PC-9 (cell line): ENCODE results near the gene CFHR2. TPM values are rescaled to one million over a fixed set of nuclear protein-coding genes. Genes with fewer than 3 reads are reported as not detected.
"Not testable (repeated sequence)": the region's sequence is repeated elsewhere in the genome, so short reads cannot be mapped to it uniquely, and the experiment has no call there.

Source experiments
- BruUV-seq: library from RNA; stranded (reverse); fragments of 400-500 nt; replicated peaks from 2 replicates; lab custom pipeline; 2021; lab: Mats Ljungman, UMichigan
- CTCF ChIA-PET: fragments of 300-600 bp; sonication (Branson Sonifier 250); formaldehyde crosslinking; loops from one replicate; lab custom pipeline; 2022; ENCODE audit warnings: antibody characterized with exemption; lab: Charles Lee
- POLR2A ChIA-PET: fragments of 300-600 bp; sonication (Branson Sonifier 250); formaldehyde crosslinking; loops from one replicate; lab custom pipeline; 2022; ENCODE audit warnings: antibody characterized with exemption; ENCODE audit not compliant: unreplicated experiment; lab: Charles Lee
- DNase-seq, 2 experiments: peaks; one replicate each; pipeline versions ENCODE4 v3.0.0 to v3.0.0-alpha.2; 2015 to 2022; ENCODE audit warnings: mixed read lengths in 1 of 2
- H2AFZ ChIP-seq: fragments of 200-600 bp; sonication (generic); 2 replicates; pipeline ENCODE4 v1.8.1; 2017; ENCODE audit warnings: antibody characterized with exemption
- H3F3A ChIP-seq: fragments of 200-600 bp; sonication (generic); 2 replicates; pipeline ENCODE4 v1.8.1; 2017; ENCODE audit warnings: antibody characterized with exemption, mild to moderate bottlenecking, low read depth; ENCODE audit not compliant: insufficient read depth
- H3K27ac ChIP-seq: fragments of 200-600 bp; sonication (generic); 2 replicates; pipeline ENCODE4 v1.6.1; 2016; ENCODE audit warnings: mixed run types
- H3K27me3 ChIP-seq: fragments of 200-600 bp; sonication (generic); 2 replicates; pipeline ENCODE4 v1.6.1; 2016; ENCODE audit warnings: low read depth, mixed run types; ENCODE audit not compliant: insufficient read depth
- H3K36me3 ChIP-seq: fragments of 200-600 bp; sonication (generic); 2 replicates; pipeline ENCODE4 v1.6.1; 2016; ENCODE audit warnings: low read depth, mixed run types
- H3K4me1 ChIP-seq: fragments of 200-600 bp; sonication (generic); replicated peaks from 2 replicates; pipeline ENCODE4 v1.6.1; 2016; ENCODE audit warnings: mixed run types; ENCODE audit not compliant: insufficient read depth
- H3K4me2 ChIP-seq: fragments of 200-600 bp; sonication (generic); 2 replicates; pipeline ENCODE4 v1.6.1; 2017; ENCODE audit warnings: mixed run types
- H3K4me3 ChIP-seq: fragments of 200-600 bp; sonication (generic); 2 replicates; pipeline ENCODE4 v1.6.1; 2016; ENCODE audit warnings: mixed run types
- H3K79me2 ChIP-seq: fragments of 200-600 bp; sonication (generic); 2 replicates; pipeline ENCODE4 v1.6.1; 2017; ENCODE audit warnings: low read depth, mixed run types
- H3K9me2 ChIP-seq: fragments of 200-600 bp; sonication (generic); 2 replicates; pipeline ENCODE4 v1.8.1; 2017; ENCODE audit warnings: mild to moderate bottlenecking; ENCODE audit not compliant: insufficient read depth
- H3K9me3 ChIP-seq: fragments of 200-600 bp; sonication (generic); 2 replicates; pipeline ENCODE4 v1.8.1; 2016; ENCODE audit warnings: low read depth; ENCODE audit not compliant: insufficient read depth
- H4K20me1 ChIP-seq: fragments of 200-600 bp; sonication (generic); 2 replicates; pipeline ENCODE4 v1.8.1; 2017; ENCODE audit not compliant: insufficient read depth
- EZH2 ChIP-seq: fragments of 200-600 bp; sonication (generic); IDR thresholded peaks from 2 replicates; pipeline ENCODE4 v1.8.0; 2017; ENCODE audit warnings: antibody characterized with exemption, low read depth
- intact Hi-C: fragments of 100-400 bp; cut with micrococcal nuclease; formaldehyde crosslinking; loops from one replicate; pipeline ENCODE4 v1.10.0; 2022; ENCODE audit not compliant: unreplicated experiment
- total RNA-seq: library from RNA; stranded (reverse); gene quantifications from 2 replicates; pipeline ENCODE4 v1.2.3, GENCODE V29; 2021
- TF ChIP-seq, protein P1 (sequence below): fragments of 200-600 bp; sonication (generic); conservative IDR thresholded peaks from 2 replicates; pipeline ENCODE4 v1.6.1; 2017; ENCODE audit warnings: mixed run types, antibody characterized with exemption, mild to moderate bottlenecking, moderate library complexity

Gene CFHR2
- total RNA-seq, 1 experiment from 2014 or later: not detected

DNA sequence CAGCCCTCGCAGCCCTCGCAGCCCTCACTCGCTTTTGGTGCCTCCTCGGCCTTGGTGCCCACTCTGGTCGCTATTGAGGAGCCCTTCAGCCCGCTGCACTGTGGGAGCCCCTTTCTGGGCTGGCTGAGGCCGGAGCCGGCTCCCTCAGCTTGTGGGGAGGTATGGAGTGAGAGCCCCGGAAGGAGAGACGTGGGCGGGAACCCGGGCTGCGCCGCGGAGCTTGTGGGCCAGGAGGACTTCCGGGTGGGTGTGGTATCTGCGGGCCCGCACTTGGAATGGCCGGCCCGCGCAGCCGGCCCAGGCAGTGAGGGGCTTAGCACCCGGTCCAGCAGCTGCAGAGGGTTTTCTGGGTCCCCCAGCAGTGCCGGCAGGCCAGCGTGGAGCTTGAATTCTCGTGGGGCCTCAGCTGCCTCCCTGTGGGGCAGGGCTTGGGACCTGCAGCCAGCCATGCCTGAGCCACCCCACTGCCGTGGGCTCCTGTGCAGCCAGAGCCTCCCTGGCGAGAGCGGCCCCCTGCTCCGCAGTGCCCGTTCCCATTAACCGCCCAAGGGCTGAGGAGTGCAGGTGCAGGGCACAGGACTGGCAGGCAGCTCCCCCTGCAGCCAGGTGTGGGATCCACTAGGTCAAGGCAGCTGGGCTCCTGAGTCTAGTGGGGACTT, 9.9 kb upstream of the CFHR2 start:
- no peaks in the 10 kb centered on the region for H3K9me2 ChIP-seq
- H3K4me2 ChIP-seq: no peak overlapping the region
- no peaks in the 10 kb centered on the region for H3K9me3 ChIP-seq
- no peaks in the 10 kb centered on the region for H3K27me3 ChIP-seq
- no peak overlapping the region for H3K4me3 ChIP-seq
- intact Hi-C loops: no loop called here
- CTCF ChIA-PET: no interaction called here
- TF ChIP-seq, protein P1, sequence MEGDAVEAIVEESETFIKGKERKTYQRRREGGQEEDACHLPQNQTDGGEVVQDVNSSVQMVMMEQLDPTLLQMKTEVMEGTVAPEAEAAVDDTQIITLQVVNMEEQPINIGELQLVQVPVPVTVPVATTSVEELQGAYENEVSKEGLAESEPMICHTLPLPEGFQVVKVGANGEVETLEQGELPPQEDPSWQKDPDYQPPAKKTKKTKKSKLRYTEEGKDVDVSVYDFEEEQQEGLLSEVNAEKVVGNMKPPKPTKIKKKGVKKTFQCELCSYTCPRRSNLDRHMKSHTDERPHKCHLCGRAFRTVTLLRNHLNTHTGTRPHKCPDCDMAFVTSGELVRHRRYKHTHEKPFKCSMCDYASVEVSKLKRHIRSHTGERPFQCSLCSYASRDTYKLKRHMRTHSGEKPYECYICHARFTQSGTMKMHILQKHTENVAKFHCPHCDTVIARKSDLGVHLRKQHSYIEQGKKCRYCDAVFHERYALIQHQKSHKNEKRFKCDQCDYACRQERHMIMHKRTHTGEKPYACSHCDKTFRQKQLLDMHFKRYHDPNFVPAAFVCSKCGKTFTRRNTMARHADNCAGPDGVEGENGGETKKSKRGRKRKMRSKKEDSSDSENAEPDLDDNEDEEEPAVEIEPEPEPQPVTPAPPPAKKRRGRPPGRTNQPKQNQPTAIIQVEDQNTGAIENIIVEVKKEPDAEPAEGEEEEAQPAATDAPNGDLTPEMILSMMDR: no peak
- no peak for TF ChIP-seq EZH2
- H3K27ac ChIP-seq: no peak overlapping the region
- BruUV-seq: no TSS peak
- H2AFZ ChIP-seq: no peak overlapping the region
- H3K79me2 ChIP-seq: no peaks in the 10 kb centered on the region
- no peaks in the 10 kb centered on the region for H3K4me1 ChIP-seq
- DNase-seq: no peak
- no peaks in the 10 kb centered on the region for H3F3A ChIP-seq
- H4K20me1 ChIP-seq: no peaks in the 10 kb centered on the region
- POLR2A ChIA-PET: no interaction called here
- no peaks in the 10 kb centered on the region for H3K36me3 ChIP-seq

DNA sequence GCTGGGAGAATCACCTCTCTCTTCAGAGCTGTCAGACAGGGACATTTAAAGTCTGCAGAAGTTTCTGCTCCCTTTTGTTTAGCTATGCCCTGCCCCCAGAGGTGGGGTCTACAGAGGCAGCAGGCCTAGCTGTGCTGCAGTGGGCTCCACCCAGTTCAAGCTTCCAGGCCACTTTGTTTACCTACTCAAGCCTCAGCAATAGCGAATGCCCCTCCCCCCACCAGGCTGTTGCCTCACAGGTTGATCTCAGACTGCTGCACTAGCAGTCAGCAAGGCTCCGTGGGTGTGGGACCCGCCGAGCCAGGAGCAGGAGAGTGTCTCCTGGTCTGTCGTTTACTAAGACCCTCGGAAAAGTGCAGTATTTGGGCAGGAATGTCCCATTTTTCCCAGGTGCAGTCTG, 2.1 kb upstream of the CFHR2 start:
- H3K9me2 ChIP-seq, H3K4me3 ChIP-seq, CTCF ChIA-PET, H3K4me1 ChIP-seq, H3K79me2 ChIP-seq, H2AFZ ChIP-seq, H4K20me1 ChIP-seq, H3K36me3 ChIP-seq, H3K27me3 ChIP-seq, BruUV-seq, intact Hi-C loops, H3K9me3 ChIP-seq, H3F3A ChIP-seq, H3K27ac ChIP-seq, POLR2A ChIA-PET: not testable (repeated sequence)
- peak in 1 of 2 experiments; percentile 6 for DNase-seq
- peak overlapping the region; percentile 36; the same call in 1 of the 2 replicates for H3K4me2 ChIP-seq

DNA sequence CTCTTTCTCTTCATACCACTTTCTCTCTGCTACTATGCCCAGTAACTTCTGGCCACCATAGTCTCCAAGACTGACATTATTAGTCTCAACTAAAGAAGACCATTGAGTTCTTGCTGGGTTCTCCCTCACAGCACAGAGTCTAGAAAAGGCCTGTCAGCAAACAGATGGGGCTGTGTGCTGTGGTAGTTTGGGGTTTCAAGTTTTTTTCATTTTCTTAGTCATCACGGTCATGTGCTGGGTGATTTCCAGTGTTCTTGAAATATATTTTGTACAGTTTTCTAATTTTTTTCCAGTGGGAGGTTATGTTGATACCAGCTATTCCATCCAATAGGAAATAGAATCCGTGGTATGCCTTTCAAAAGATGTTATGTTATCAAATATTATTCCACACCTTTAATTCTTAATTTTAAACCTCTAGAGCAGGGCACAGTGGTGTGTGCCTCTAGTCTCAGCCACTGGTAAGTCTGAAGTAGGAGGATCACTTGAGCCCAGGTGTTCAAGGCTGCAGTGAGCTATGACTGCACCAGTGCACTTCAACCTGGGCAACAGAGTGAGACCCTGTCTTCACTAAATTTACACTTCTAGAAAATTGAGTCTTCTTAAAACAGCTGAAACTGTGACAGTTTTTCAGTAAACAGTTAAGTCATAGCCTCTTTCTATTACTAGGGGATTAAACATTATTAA, 8.3 kb downstream of the CFHR2 start:
- Histone ChIP-seq H3K4me3 (no peak overlapping the region), H3K9me3 (no peaks in the 10 kb centered on the region), H2AFZ (peak overlapping the region; percentile 45; the same call in 1 of the 2 replicates), H4K20me1 (no peaks in the 10 kb centered on the region), H3K79me2 (no peaks in the 10 kb centered on the region), H3F3A (no peaks in the 10 kb centered on the region), H3K27ac (no peak overlapping the region), H3K4me2 (no peak overlapping the region), H3K9me2 (no peaks in the 10 kb centered on the region), H3K27me3 (no peaks in the 10 kb centered on the region), H3K4me1 (no peaks in the 10 kb centered on the region), H3K36me3 (no peaks in the 10 kb centered on the region)
- ChIA-PET CTCF (no interaction called here), POLR2A (no interaction called here)
- no peak for TF ChIP-seq EZH2
- TF ChIP-seq, protein P1: no peak
- no peak for DNase-seq
- BruUV-seq: no TSS peak
- intact Hi-C loops: no loop called here
